ENCODE data around the gene ZBTB43.

The ZBTB43 gene

GRCh38 chr9:126851286-126851880 is 46.5 kb downstream of the ZBTB43 start:
- no peak for TF ChIP-seq CTCF (IDR thresholded peaks at IDR 0.05; ENCODE audit: extremely low read depth, missing control alignments)
- DNase-seq (ENCODE audit: low spot score): no peak

- no peak for TF ChIP-seq CTCF (IDR thresholded peaks at IDR 0.05; ENCODE audit: extremely low read depth, missing control alignments)
- no peak for DNase-seq (ENCODE audit: low spot score)
These were observed 47.3 kb downstream of the ZBTB43 start for GRCh38 chr9:126852086-126852688.

DNA sequence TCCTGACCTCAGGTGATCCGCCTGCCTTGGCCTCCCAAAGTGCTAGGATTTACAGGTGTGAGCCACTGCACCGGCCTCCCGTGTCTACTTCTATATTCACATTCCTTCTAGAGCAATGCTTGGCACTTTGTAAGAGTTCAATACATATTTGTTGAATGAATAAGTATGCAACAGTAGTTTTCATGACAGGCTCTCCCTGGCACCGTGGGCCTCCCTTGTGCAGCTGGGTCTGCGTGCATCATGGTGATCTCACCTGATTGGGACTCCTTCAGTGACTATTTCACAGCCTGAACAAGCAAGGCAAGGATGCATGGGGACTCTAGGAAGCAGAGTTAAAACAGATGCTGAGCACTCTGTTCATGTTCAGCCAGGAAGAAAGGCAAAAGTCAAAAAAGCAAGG is 48.8 kb downstream of the ZBTB43 start:
- no peak for DNase-seq (ENCODE audit: low spot score)
- TF ChIP-seq CTCF (IDR thresholded peaks at IDR 0.05; ENCODE audit: extremely low read depth, missing control alignments): no peak

- no peak for TF ChIP-seq CTCF (IDR thresholded peaks at IDR 0.05; ENCODE audit: extremely low read depth, missing control alignments)
- DNase-seq (ENCODE audit: low spot score): no peak
These were observed 49.9 kb downstream of the ZBTB43 start for GRCh38 chr9:126854734-126855133.

- DNase-seq (ENCODE audit: low spot score): no peak
- TF ChIP-seq CTCF (IDR thresholded peaks at IDR 0.05; ENCODE audit: extremely low read depth, missing control alignments): no peak
These were observed 51.6 kb downstream of the ZBTB43 start for GRCh38 chr9:126856326-126856877.

DNA sequence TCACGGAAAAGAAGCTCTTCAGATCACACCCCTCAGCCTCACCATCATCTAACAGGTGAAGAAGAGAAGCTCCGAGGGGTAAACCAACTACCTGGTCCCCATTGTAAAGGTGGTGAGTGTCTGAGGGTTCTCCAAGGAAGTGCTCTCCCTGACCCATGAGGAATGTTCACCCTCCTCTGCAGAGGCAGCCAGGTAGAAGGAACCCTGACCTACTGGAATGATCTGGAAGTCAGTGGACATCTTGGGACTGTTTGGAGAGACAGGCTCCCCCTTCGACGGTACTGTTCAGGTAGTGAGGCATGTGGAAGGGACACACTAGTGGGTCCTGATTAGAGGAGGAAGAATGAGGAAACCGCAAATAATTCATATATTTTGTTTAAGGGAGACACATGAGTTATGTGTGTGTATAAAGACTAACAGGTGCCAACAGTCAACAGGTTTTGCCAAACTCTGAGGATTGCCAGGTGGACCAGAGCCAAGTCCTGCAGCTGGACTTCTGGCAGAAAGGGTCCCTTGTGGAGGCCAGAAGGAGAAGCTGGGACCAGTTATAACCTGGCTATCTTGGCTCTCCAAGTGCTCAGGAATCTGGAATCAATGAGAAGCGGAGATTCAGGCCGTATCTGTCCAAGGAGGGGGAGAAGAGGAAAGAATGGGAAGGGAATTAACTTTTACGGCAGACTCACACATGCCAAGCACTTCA is 52.6 kb downstream of the ZBTB43 start:
- no peak for DNase-seq (ENCODE audit: low spot score)
- TF ChIP-seq CTCF (IDR thresholded peaks at IDR 0.05; ENCODE audit: extremely low read depth, missing control alignments): no peak

DNA sequence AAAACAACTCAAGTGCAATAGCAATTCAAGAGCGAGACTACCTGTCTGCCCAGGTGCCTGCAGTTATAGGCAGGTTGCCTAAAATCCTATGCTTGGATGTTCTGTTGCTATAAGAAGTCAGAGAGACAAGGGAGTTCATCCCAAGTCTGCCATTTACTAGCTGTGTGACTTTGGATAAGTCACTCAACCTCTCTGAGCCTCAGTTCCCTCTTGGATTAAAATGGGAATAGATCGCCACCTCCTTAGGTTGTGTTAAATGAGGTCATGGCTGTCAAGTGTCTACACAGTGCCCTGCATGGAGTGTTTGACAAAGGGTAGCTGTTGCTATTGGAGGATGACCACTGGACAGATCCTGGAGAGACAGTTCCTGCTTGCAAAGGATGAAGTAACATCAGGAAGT is 54.3 kb downstream of the ZBTB43 start:
- TF ChIP-seq CTCF (IDR thresholded peaks at IDR 0.05; ENCODE audit: extremely low read depth, missing control alignments): no peak
- DNase-seq (ENCODE audit: low spot score): no peak
